ENCODE measurements around the gene RPUSD2. TPM values are rescaled to one million over a fixed set of nuclear protein-coding genes. Genes with fewer than 3 reads are reported as not detected.

RPUSD2 gene
- total and polyA plus RNA-seq, 2 donors (not counting 3 experiments of a cell fraction or from before 2014, with no cell fraction given), result 7.0 to 11.4 TPM

DNA sequence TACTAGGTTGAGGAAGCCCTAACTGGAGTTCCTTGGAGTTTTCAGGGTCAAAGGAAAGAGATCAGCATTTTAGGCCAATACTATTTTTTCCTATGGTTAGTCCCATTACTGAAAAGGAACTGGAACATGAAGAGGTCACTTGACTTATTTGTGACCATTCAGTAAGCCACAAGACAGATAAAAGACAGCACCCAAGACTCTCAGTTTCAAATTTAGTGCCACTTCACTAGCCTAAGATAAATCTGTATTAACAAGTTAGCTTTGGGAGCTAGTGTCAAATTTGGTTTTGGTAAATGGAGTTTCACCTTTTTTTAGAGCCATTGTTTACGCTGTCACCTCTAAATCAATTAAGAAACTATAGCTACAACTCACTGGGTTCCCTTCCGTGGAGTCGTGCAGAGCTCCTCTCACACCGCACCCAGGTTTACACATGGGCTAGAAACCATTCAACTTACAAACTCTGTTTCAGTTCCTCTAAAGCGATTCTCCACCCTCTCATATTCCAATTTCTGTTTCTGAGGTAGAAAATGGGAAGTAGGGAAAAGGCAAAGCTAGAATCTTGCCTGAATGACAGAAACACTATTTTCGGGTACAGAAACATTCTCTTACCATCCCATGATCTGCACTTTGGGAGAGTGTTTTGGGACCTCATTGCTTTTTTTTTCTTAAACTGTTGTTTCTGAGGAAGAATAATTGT, 18.6 kb upstream of the RPUSD2 start:
- H3K9me3 ChIP-seq (replicated peaks; ENCODE audit: control insufficient read depth, insufficient read depth, low read length), result no peaks in the 10 kb centered on the region
- TF ChIP-seq MYC (IDR thresholded peaks at IDR 0.05; ENCODE audit: low read depth, low read length) (no peak), FOS (IDR thresholded peaks at IDR 0.05; ENCODE audit: borderline replicate concordance, insufficient read depth, low read length) (no peak), POLR2AphosphoS5 (IDR thresholded peaks at IDR 0.05; ENCODE audit: insufficient read depth, low read depth, low read length) (no peak), JUN (IDR thresholded peaks at IDR 0.05; ENCODE audit: borderline replicate concordance, insufficient read depth, insufficient read length, low read depth) (no peak), EZH2 (IDR thresholded peaks at IDR 0.05; ENCODE audit: borderline replicate concordance, low read depth, low read length, severe bottlenecking) (no peak), POLR2A (IDR thresholded peaks at IDR 0.05; ENCODE audit: low read depth, low read length) (no peak), GATA2 (IDR thresholded peaks at IDR 0.05; ENCODE audit: insufficient read depth, insufficient read length, low read depth, low read length) (no peak)
- TF ChIP-seq, protein P1, sequence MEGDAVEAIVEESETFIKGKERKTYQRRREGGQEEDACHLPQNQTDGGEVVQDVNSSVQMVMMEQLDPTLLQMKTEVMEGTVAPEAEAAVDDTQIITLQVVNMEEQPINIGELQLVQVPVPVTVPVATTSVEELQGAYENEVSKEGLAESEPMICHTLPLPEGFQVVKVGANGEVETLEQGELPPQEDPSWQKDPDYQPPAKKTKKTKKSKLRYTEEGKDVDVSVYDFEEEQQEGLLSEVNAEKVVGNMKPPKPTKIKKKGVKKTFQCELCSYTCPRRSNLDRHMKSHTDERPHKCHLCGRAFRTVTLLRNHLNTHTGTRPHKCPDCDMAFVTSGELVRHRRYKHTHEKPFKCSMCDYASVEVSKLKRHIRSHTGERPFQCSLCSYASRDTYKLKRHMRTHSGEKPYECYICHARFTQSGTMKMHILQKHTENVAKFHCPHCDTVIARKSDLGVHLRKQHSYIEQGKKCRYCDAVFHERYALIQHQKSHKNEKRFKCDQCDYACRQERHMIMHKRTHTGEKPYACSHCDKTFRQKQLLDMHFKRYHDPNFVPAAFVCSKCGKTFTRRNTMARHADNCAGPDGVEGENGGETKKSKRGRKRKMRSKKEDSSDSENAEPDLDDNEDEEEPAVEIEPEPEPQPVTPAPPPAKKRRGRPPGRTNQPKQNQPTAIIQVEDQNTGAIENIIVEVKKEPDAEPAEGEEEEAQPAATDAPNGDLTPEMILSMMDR (IDR thresholded peaks at IDR 0.05; ENCODE audit: extremely low read depth in 1 of 2, insufficient read depth in 1 of 2, low read depth in 1 of 2, low read length in 2 of 2), result no peak
- TF ChIP-seq, protein P2, sequence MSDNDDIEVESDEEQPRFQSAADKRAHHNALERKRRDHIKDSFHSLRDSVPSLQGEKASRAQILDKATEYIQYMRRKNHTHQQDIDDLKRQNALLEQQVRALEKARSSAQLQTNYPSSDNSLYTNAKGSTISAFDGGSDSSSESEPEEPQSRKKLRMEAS (IDR thresholded peaks at IDR 0.05; ENCODE audit: insufficient read depth, insufficient read length), result no peak
- no peaks in the 10 kb centered on the region for H3K79me2 ChIP-seq (ENCODE audit: control insufficient read depth, insufficient read depth, low read length)
- DNase-seq (ENCODE audit: low read depth, low spot score), result no peak
- H3K9ac ChIP-seq (replicated peaks; ENCODE audit: extremely low read depth, insufficient read depth, low read length), result no peak overlapping the region
- no peak for FAIRE-seq
- no peak overlapping the region for H3K4me3 ChIP-seq (replicated peaks in 1 of 3; ENCODE audit: insufficient read depth in 1 of 3, low read depth in 1 of 3, low read length in 3 of 3)
- no peaks in the 10 kb centered on the region for H3K4me1 ChIP-seq (ENCODE audit: control insufficient read depth, extremely low read depth, insufficient read depth, low read length)
- ChIA-PET CTCF (interaction anchor here (1.0 kb wide), 1 partner anchor 9 kb away, joined by 5 read pairs; no protein-coding TSS in a partner anchor), POLR2A (no interaction called here)
- BruUV-seq (replicated peaks), result no TSS peak
- H2AFZ ChIP-seq (ENCODE audit: low read depth, low read length), result no peak overlapping the region
- dilution Hi-C loops (cut with MboI; ENCODE audit: extremely low pct_ligation_motif_present, low sequenced_read_pairs), result no loop called here
- no peak overlapping the region for H3K27ac ChIP-seq (ENCODE audit: insufficient read depth, low read depth, low read length)
- no peaks in the 10 kb centered on the region for H3K27me3 ChIP-seq (ENCODE audit: control insufficient read depth in 2 of 2, insufficient read depth in 2 of 2, low read length in 2 of 2)
- peaks cover 2 to 9% of the 10 kb centered on the region in 2 experiments for H3K36me3 ChIP-seq (ENCODE audit: control insufficient read depth in 2 of 2, extremely low read depth in 1 of 2, insufficient read depth in 2 of 2, low read length in 2 of 2)
- H4K20me1 ChIP-seq (replicated peaks; ENCODE audit: control insufficient read depth, extremely low read depth, insufficient read depth, low read length), result no peaks in the 10 kb centered on the region
- H3K4me2 ChIP-seq (ENCODE audit: insufficient read depth, low read length), result no peak overlapping the region
- intact Hi-C loops (cut with micrococcal nuclease), result no loop called here
- no peaks in the 10 kb centered on the region for H3K9me1 ChIP-seq (replicated peaks; ENCODE audit: control insufficient read depth, extremely low read depth, insufficient read depth, low read length)
